Stimulated activated CD8-positive, alpha-beta memory T cell treated with anti-CD3 and anti-CD28 coated beads, Interleukin-12 subunit alpha, Interleukin-12 subunit beta, amount 100 ng/mL, for 24 hours (primary cell): ENCODE results near the gene SAP30.

Experiments
- DNase-seq: peaks from one replicate; pipeline ENCODE4 v3.0.0-alpha.2; 2020; ENCODE audit errors: extremely low read depth

The SAP30 gene

GRCh38 chr4:173367285-173367684 lies 3.5 kb upstream of the SAP30 start:
- no peak for DNase-seq

GRCh38 chr4:173367946-173368345 lies 2.8 kb upstream of the SAP30 start:
- DNase-seq = no peak

- no peak for DNase-seq
These were observed 651 bp upstream of the SAP30 start for GRCh38 chr4:173370130-173370476.

- DNase-seq = no peak
These were observed 788 bp downstream of the SAP30 start for GRCh38 chr4:173371292-173372192.

- DNase-seq = no peak
These were observed 3.8 kb downstream of the SAP30 start for GRCh38 chr4:173374588-173374987.

GRCh38 chr4:173379929-173380328 lies 9.2 kb downstream of the SAP30 start:
- no peak for DNase-seq

- DNase-seq = no peak
These were observed 10.2 kb downstream of the SAP30 start for GRCh38 chr4:173380987-173381386.

- no peak for DNase-seq
These were observed 10.9 kb downstream of the SAP30 start for GRCh38 chr4:173381610-173382009.

- DNase-seq = no peak
These were observed 11.6 kb downstream of the SAP30 start for GRCh38 chr4:173382349-173382748.

- DNase-seq = no peak
These were observed 16.0 kb downstream of the SAP30 start for GRCh38 chr4:173386751-173387150.

GRCh38 chr4:173391701-173392100 lies 20.9 kb downstream of the SAP30 start:
- DNase-seq = no peak

- no peak for DNase-seq
These were observed 26.9 kb downstream of the SAP30 start for GRCh38 chr4:173397604-173398003.

- no peak for DNase-seq
These were observed 27.5 kb downstream of the SAP30 start for GRCh38 chr4:173398220-173398619.

GRCh38 chr4:173398779-173399415 lies 28.1 kb downstream of the SAP30 start, which contains the start of gene SCRG1:
TSS of gene SCRG1 (minus strand) at chr4:173399116. CDS start at chr4:173391414, 7,702 bp downstream.
- DNase-seq = no peak

- DNase-seq = no peak
These were observed 30.3 kb downstream of the SAP30 start for GRCh38 chr4:173401063-173401462.

GRCh38 chr4:173403051-173403450 lies 32.3 kb downstream of the SAP30 start:
- DNase-seq = no peak

GRCh38 chr4:173404296-173404865 lies 33.6 kb downstream of the SAP30 start:
- no peak for DNase-seq

GRCh38 chr4:173405840-173406606 lies 35.3 kb downstream of the SAP30 start:
- DNase-seq = no peak

GRCh38 chr4:173410079-173410478 lies 39.3 kb downstream of the SAP30 start:
- DNase-seq = no peak

- DNase-seq = no peak
These were observed 40.4 kb downstream of the SAP30 start for GRCh38 chr4:173411106-173411693.

GRCh38 chr4:173413036-173413435 lies 42.3 kb downstream of the SAP30 start:
- no peak for DNase-seq

GRCh38 chr4:173414456-173414855 lies 43.7 kb downstream of the SAP30 start:
- DNase-seq = no peak
